T follicular helper cell (primary cell): ENCODE data around the gene FEN1.

Source experiments
- DNase-seq: peaks from one replicate; pipeline ENCODE4 v3.0.0-alpha.2; 2020; ENCODE audit warnings: low read depth
- total RNA-seq, 2 experiments: gene quantifications; one replicate each; lab custom pipeline; 2026; lab: John Stamatoyannopoulos, UW

FEN1 gene
- total RNA-seq = 16.7 to 55.1 reads per million in 2 experiments

- DNase-seq = peak; percentile 80
Observed at GRCh38 chr11:61792310-61793082, at the start of gene FEN1, which contains the start of gene TMEM258. Gene FEN1, plus strand, starts transcription at chr11:61792911. Its CDS starts 2,451 bp downstream, at chr11:61795362. Gene TMEM258, minus strand, starts transcription at chr11:61792599. Its CDS starts 41 bp downstream, at chr11:61792558.

GRCh38 chr11:61743486-61744095 lies 49.1 kb upstream of the FEN1 start:
- no peak for DNase-seq

- DNase-seq = no peak
Observed at GRCh38 chr11:61744181-61744580, 48.5 kb upstream of the FEN1 start.

GRCh38 chr11:61744609-61745156 lies 48.0 kb upstream of the FEN1 start:
- no peak for DNase-seq

GRCh38 chr11:61745781-61746441 lies 46.8 kb upstream of the FEN1 start:
- no peak for DNase-seq

GRCh38 chr11:61746442-61747191 lies 46.1 kb upstream of the FEN1 start:
- no peak for DNase-seq

- DNase-seq = no peak
Observed at GRCh38 chr11:61747192-61747966, 45.3 kb upstream of the FEN1 start.

- no peak for DNase-seq
Observed at GRCh38 chr11:61747967-61748285, 44.8 kb upstream of the FEN1 start.

- no peak for DNase-seq
Observed at GRCh38 chr11:61749591-61750217, 43.0 kb upstream of the FEN1 start.

GRCh38 chr11:61750631-61751273 lies 42.0 kb upstream of the FEN1 start:
- DNase-seq = no peak

GRCh38 chr11:61751384-61751783 lies 41.3 kb upstream of the FEN1 start:
- no peak for DNase-seq

- DNase-seq = peak; percentile 38
Observed at GRCh38 chr11:61752117-61752924, 40.4 kb upstream of the FEN1 start, which contains the start of gene MYRF. Gene MYRF, plus strand, starts transcription at chr11:61752636. Its CDS starts 109 bp downstream, at chr11:61752745.

GRCh38 chr11:61752925-61753521 lies 39.7 kb upstream of the FEN1 start:
- no peak for DNase-seq

- no peak for DNase-seq
Observed at GRCh38 chr11:61753672-61754071, 39.0 kb upstream of the FEN1 start.

GRCh38 chr11:61754534-61755482 lies 37.9 kb upstream of the FEN1 start:
- no peak for DNase-seq

GRCh38 chr11:61756147-61756451 lies 36.6 kb upstream of the FEN1 start:
- no peak for DNase-seq

GRCh38 chr11:61756452-61757212 lies 36.1 kb upstream of the FEN1 start:
- no peak for DNase-seq
